Breast epithelium (tissue), 4 donors: ENCODE results near the gene GALNTL6. TPM values are rescaled to one million over a fixed set of nuclear protein-coding genes. Genes with fewer than 3 reads are reported as not detected.

Source experiments
- DNase-seq, 2 donors: peaks; one replicate each; pipeline ENCODE4 v3.0.0-alpha.2; 2019; ENCODE audit warnings: low spot score in 2 of 2
- H3K27ac ChIP-seq, 2 donors: fragments of 200-600 bp; sonication (generic) in 1 of 2; one replicate each; pipeline ENCODE4 v1.5.1; 2016 to 2019; ENCODE audit warnings: mild to moderate bottlenecking in 1 of 2
- H3K27me3 ChIP-seq, 2 donors: fragments of 200-600 bp; sonication (generic) in 1 of 2; one replicate each; pipeline versions ENCODE4 v1.5.1 to v1.6.0; 2017 to 2019; ENCODE audit warnings: control low read depth in 1 of 2, mild to moderate bottlenecking in 1 of 2
- H3K36me3 ChIP-seq: fragments of 200-600 bp; one replicate; pipeline ENCODE4 v1.5.1; 2019
- H3K4me1 ChIP-seq, 2 donors: fragments of 200-600 bp; sonication (generic); one replicate each; pipeline ENCODE4 v1.5.1; 2016 to 2019; ENCODE audit warnings: control low read depth in 1 of 2
- H3K4me3 ChIP-seq, 3 donors: fragments of 200-600 bp; sonication (generic); 1 replicate in 2 of 3; 2 replicates in 1 of 3; pipeline ENCODE4 v1.5.1; 2016 to 2019; ENCODE audit warnings: mild to moderate bottlenecking in 3 of 3, moderate library complexity in 2 of 3
- H3K9me3 ChIP-seq, 2 donors: fragments of 200-600 bp; sonication (generic) in 1 of 2; one replicate each; pipeline ENCODE4 v1.5.1; 2016 to 2019; ENCODE audit warnings: control low read depth in 1 of 2
- POLR2A ChIP-seq: fragments of 450-650 bp; IDR thresholded peaks from one replicate; pipeline ENCODE4 v1.6.1; 2016; ENCODE audit warnings: antibody characterized with exemption, mild to moderate bottlenecking, moderate library complexity
- POLR2AphosphoS5 ChIP-seq, 3 donors: sonication (generic); formaldehyde crosslinking; IDR thresholded peaks; one replicate each; pipeline ENCODE4 v1.6.1; 2017; ENCODE audit warnings: antibody characterized with exemption in 3 of 3
- intact Hi-C: fragments of 100-400 bp; cut with DNase I; formaldehyde crosslinking; loops from one replicate; pipeline ENCODE4 v1.15.1; 2023; ENCODE audit warnings: low total_unique reads
- total RNA-seq, 3 donors: library from RNA; depleted of rRNA; stranded (reverse); fragments of >200 nt; gene quantifications; one replicate each; pipeline ENCODE4 v1.1.0, GENCODE V29; 2016
- TF ChIP-seq, protein P1 (sequence below), 3 donors: fragments of 450-650 bp; IDR thresholded peaks; one replicate each; pipeline ENCODE4 v1.5.1; 2016 to 2017; ENCODE audit warnings: antibody characterized with exemption in 3 of 3, mild to moderate bottlenecking in 3 of 3, moderate library complexity in 3 of 3

Gene GALNTL6
- total RNA-seq, 3 donors from 2014 or later = 0.29 to 0.98 TPM; not detected in 1

DNA sequence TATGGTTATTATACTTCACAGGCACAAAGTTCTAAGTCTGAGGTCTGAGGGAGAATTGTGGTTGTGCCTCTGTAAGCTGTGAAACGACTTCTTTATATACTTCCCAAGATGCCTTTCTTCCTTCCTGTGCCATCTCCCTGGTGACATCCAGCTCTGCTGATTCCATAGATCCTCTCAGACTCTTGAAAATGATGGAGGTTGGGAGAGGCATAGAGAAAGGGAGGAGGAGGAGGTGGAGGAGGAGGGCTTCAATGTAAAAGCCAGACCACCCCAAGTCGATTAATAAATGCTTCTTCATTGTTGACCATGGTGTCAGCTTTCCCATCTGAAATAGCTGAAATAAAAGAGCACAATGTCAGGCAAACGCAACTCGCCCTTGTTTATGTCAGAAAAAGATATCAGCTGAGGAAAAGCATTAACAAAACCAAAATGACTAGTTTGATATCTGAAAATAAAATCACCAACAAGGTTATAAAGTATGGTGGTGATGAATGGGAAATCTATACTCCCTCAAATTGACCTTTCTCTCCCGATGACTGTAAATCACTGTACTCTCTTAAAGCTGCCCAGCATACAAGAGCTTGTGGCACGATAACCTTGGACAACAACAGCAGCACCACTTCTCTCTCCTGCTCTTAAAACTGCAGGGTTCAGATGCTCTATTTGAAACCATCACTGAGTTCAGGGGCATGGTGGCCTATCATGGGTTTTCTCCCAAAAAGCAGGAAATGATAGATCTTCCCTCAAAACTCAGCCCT, 1125.0 kb downstream of the GALNTL6 start:
- Histone ChIP-seq H3K27ac (no peak overlapping the region), H3K36me3 (no peaks in the 10 kb centered on the region), H3K4me3 (no peak overlapping the region), H3K9me3 (no peaks in the 10 kb centered on the region), H3K27me3 (no peaks in the 10 kb centered on the region), H3K4me1 (no peaks in the 10 kb centered on the region)
- no peak for DNase-seq
- TF ChIP-seq POLR2AphosphoS5 (IDR thresholded peaks at IDR 0.05) (no peak), POLR2A (no peak)
- TF ChIP-seq, protein P1, sequence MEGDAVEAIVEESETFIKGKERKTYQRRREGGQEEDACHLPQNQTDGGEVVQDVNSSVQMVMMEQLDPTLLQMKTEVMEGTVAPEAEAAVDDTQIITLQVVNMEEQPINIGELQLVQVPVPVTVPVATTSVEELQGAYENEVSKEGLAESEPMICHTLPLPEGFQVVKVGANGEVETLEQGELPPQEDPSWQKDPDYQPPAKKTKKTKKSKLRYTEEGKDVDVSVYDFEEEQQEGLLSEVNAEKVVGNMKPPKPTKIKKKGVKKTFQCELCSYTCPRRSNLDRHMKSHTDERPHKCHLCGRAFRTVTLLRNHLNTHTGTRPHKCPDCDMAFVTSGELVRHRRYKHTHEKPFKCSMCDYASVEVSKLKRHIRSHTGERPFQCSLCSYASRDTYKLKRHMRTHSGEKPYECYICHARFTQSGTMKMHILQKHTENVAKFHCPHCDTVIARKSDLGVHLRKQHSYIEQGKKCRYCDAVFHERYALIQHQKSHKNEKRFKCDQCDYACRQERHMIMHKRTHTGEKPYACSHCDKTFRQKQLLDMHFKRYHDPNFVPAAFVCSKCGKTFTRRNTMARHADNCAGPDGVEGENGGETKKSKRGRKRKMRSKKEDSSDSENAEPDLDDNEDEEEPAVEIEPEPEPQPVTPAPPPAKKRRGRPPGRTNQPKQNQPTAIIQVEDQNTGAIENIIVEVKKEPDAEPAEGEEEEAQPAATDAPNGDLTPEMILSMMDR (IDR thresholded peaks at IDR 0.05) = no peak
- intact Hi-C loops = no loop called here

- intact Hi-C loops = no loop called here
- DNase-seq = no peak
- H3K27ac ChIP-seq = no peak overlapping the region
- H3K36me3 ChIP-seq = no peaks in the 10 kb centered on the region
- no peaks in the 10 kb centered on the region for H3K9me3 ChIP-seq
- H3K4me3 ChIP-seq = no peak overlapping the region
- TF ChIP-seq POLR2A = no peak
- TF ChIP-seq POLR2AphosphoS5 (IDR thresholded peaks at IDR 0.05) = no peak
- TF ChIP-seq, protein P1 (IDR thresholded peaks at IDR 0.05) = no peak
- no peaks in the 10 kb centered on the region for H3K27me3 ChIP-seq
- no peaks in the 10 kb centered on the region for H3K4me1 ChIP-seq
Measured at GRCh38 chr4:172938870-172939269, 1125.7 kb downstream of the GALNTL6 start.

GRCh38 chr4:172942840-172943239, 1129.6 kb downstream of the GALNTL6 start:
- H3K4me1 ChIP-seq = no peaks in the 10 kb centered on the region
- intact Hi-C loops = no loop called here
- TF ChIP-seq POLR2AphosphoS5 (IDR thresholded peaks at IDR 0.05) (no peak), POLR2A (no peak)
- TF ChIP-seq, protein P1 (IDR thresholded peaks at IDR 0.05) = no peak

GRCh38 chr4:172945611-172946010, 1132.4 kb downstream of the GALNTL6 start:
- intact Hi-C loops = no loop called here
- no peak for DNase-seq
- H3K9me3 ChIP-seq = no peaks in the 10 kb centered on the region
- no peak for TF ChIP-seq POLR2AphosphoS5 (IDR thresholded peaks at IDR 0.05)
- TF ChIP-seq, protein P1 (IDR thresholded peaks at IDR 0.05) = no peak
- TF ChIP-seq POLR2A = no peak
- no peaks in the 10 kb centered on the region for H3K36me3 ChIP-seq
- no peaks in the 10 kb centered on the region for H3K4me1 ChIP-seq
- no peak overlapping the region for H3K4me3 ChIP-seq
- H3K27ac ChIP-seq = no peak overlapping the region
- no peaks in the 10 kb centered on the region for H3K27me3 ChIP-seq

More at GRCh38 chr4:172942840-172943239, 1129.6 kb downstream of the GALNTL6 start:
- no peak overlapping the region for H3K27ac ChIP-seq
- DNase-seq = no peak
- H3K4me3 ChIP-seq = no peak overlapping the region
- H3K9me3 ChIP-seq = no peaks in the 10 kb centered on the region
- no peaks in the 10 kb centered on the region for H3K36me3 ChIP-seq
- no peaks in the 10 kb centered on the region for H3K27me3 ChIP-seq

DNA sequence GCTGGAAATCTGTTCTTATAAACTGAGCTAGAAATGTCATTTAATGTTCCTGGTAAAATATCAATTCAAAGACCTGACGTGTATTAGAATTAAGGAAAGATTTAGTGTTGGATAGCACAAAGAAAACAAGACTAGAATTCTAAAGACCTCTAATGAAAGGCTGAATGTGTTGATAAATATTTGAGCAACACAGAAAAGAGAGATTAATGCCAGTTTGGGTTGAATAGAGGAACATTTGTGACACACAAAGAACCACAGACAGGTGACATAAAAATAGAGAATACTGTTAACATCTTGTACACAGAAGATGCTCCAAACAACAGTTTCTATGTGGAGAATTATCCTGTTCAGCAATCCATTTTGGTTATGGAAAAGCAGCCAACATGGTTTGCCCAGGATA, 1133.3 kb downstream of the GALNTL6 start:
- intact Hi-C loops = no loop called here

More for the DNA sequence above, 1133.3 kb downstream of the GALNTL6 start:
- Histone ChIP-seq H3K27ac (no peak overlapping the region), H3K4me1 (no peaks in the 10 kb centered on the region), H3K4me3 (no peak overlapping the region), H3K36me3 (no peaks in the 10 kb centered on the region), H3K27me3 (no peaks in the 10 kb centered on the region), H3K9me3 (no peaks in the 10 kb centered on the region)
- TF ChIP-seq, protein P1 (IDR thresholded peaks at IDR 0.05) = no peak
- TF ChIP-seq POLR2A (no peak), POLR2AphosphoS5 (IDR thresholded peaks at IDR 0.05) (no peak)
- no peak for DNase-seq
